H1 (cell line): ENCODE results near the gene SEC11A. TPM values are rescaled to one million over a fixed set of nuclear protein-coding genes. Genes with fewer than 3 reads are reported as not detected.

ENCODE experiments used
- ATF3 ChIP-seq: IDR thresholded peaks from 2 replicates; pipeline ENCODE4 v1.6.1; 2011; ENCODE audit warnings: low read depth, mild to moderate bottlenecking, low read length; ENCODE audit not compliant: insufficient read depth
- CHD7 ChIP-seq: fragments of 300-600 bp; sonication (generic); IDR thresholded peaks from 2 replicates; pipeline ENCODE4 v1.7.1; 2012; ENCODE audit warnings: low read length, moderate library complexity, mild to moderate bottlenecking, inconsistent platforms; ENCODE audit not compliant: insufficient replicate concordance
- HDAC2 ChIP-seq, 2 experiments: fragments of 300-600 bp in 1 of 2; sonication (generic) in 1 of 2; IDR thresholded peaks; 2 replicates each; pipeline ENCODE4 v1.6.1; 2011 to 2012; ENCODE audit warnings: low read depth in 2 of 2, low read length in 2 of 2, mild to moderate bottlenecking in 2 of 2, moderate library complexity in 2 of 2, borderline replicate concordance in 1 of 2, inconsistent platforms in 1 of 2
- NRF1 ChIP-seq: IDR thresholded peaks from 2 replicates; pipeline ENCODE4 v1.6.1; 2011; ENCODE audit warnings: mild to moderate bottlenecking, low read depth, low read length, improper control_type of control experiment
- polyA plus RNA-seq, 7 experiments: library from polyadenylated mRNA; depleted of rRNA in 3 of 7; stranded (reverse) in 5 of 7; unstranded in 2 of 7; fragments of >200 nt in 5 of 7; fragments of 200-250 nt in 2 of 7; gene quantifications; 1 replicate in 5 of 7; 2 replicates in 1 of 7; 4 replicates in 1 of 7; pipeline versions ENCODE4 v1.2.1 to v1.2.3, GENCODE V29; 2011 to 2013; ENCODE audit warnings: missing spikeins in 2 of 7, mixed read lengths in 2 of 7
- total RNA-seq: library from RNA; stranded (reverse); fragmentation: NEBNext Ultra II Directional; extraction: Animal tissue kit (Norgen Biotek cat#: 25700); gene quantifications from 2 replicates; pipeline ENCODE4 v1.2.1, GENCODE V29; 2021

SEC11A gene
- total and polyA plus RNA-seq, 2 of the 8 experiments (the other 6 are each of a cell fraction or from before 2014, with no cell fraction given): 268 to 316 TPM

DNA sequence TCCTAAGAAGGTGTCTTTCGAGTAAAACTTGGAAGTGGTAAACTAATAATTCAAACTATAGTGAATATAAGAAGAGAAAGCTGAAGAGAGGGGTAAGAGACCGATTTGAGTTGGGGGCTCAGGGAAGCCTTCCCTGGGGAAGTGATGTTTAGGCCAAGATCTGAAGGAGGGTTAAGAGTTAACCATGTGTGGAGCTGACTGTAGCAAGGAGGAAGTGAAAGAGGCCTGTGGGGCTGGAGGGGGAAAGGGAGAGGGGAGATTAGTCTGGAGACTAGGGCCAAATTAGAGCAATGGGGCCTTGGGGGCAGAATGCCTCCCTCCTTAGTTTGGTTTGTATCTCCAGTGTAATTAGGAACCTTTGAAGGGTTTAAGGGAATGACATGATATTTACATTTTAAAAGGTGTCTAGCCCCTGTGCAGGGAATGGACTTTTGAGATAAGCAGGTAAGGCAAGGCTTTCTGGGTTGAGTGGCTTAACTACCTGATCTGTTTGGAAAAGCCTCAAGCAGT is 34.7 kb upstream of the SEC11A start (continued):
- TF ChIP-seq CHD7: no peak
- no peak for TF ChIP-seq ATF3
- TF ChIP-seq HDAC2 (IDR thresholded peaks at IDR 0.05; ENCODE audit: borderline replicate concordance in 1 of 2, low read depth in 2 of 2, low read length in 2 of 2): no peak
- no peak for TF ChIP-seq NRF1
